ENCODE data around the gene DNM2.

GRCh38 chr19:10712754-10713153 lies 5.1 kb upstream of the DNM2 start:
- TF ChIP-seq, protein P1, sequence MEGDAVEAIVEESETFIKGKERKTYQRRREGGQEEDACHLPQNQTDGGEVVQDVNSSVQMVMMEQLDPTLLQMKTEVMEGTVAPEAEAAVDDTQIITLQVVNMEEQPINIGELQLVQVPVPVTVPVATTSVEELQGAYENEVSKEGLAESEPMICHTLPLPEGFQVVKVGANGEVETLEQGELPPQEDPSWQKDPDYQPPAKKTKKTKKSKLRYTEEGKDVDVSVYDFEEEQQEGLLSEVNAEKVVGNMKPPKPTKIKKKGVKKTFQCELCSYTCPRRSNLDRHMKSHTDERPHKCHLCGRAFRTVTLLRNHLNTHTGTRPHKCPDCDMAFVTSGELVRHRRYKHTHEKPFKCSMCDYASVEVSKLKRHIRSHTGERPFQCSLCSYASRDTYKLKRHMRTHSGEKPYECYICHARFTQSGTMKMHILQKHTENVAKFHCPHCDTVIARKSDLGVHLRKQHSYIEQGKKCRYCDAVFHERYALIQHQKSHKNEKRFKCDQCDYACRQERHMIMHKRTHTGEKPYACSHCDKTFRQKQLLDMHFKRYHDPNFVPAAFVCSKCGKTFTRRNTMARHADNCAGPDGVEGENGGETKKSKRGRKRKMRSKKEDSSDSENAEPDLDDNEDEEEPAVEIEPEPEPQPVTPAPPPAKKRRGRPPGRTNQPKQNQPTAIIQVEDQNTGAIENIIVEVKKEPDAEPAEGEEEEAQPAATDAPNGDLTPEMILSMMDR (IDR thresholded peaks at IDR 0.05; ENCODE audit: low read depth, low read length), result no peak
- TF ChIP-seq POLR2A (IDR thresholded peaks at IDR 0.05; ENCODE audit: extremely low read depth, insufficient read length), result no peak
